ENCODE results near the gene SLC39A11. TPM values are rescaled to one million over a fixed set of nuclear protein-coding genes. Genes with fewer than 3 reads are reported as not detected.

Gene SLC39A11
- total and polyA plus RNA-seq, 2 of the 13 experiments (the other 11 are each of a cell fraction or from before 2014, with no cell fraction given): 17.2 to 31.5 TPM

DNA sequence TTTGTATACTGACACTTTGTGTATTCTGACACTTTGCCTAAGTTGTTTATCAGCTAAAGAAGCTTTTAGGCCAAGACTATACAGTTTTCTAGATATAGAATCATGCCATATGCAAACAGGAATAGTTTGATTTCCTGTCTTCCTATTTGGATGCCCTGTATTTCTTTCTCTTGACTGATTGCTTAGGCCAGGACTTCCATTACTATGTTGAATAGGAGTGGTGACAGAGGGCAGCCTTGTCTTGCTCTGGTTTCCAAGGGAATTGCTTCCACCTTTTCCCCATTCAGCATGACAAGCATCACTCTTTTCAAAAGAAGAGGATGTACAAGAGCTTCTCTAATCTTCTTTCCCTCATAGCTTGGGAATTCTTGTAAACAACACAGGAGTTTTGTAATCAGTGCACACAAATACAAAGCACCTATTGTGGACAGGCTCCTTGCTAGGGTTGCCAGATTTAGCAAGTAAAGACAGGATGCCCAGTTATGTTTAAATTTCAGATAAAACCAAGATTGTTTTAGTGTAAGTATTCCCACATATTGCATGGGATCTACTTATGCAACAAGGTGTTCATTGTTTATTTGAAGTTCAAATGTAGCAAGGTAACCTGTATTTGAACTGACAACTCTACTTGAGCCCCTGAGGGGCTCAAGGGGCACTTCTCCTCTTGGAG is 233.5 kb downstream of the SLC39A11 start (continued):
- TF ChIP-seq ATF3 (CRISPR knock-in tag; IDR thresholded peaks at IDR 0.05) (no peak), NFKB2 (CRISPR knock-in tag; IDR thresholded peaks at IDR 0.05; ENCODE audit: borderline replicate concordance) (no peak), ZNF318 (CRISPR knock-in tag; IDR thresholded peaks at IDR 0.05) (no peak), ZC3H4 (CRISPR knock-in tag; IDR thresholded peaks at IDR 0.05; ENCODE audit: borderline replicate concordance) (no peak), ZNF121 (CRISPR knock-in tag; IDR thresholded peaks at IDR 0.05) (no peak), SATB2 (CRISPR knock-in tag; IDR thresholded peaks at IDR 0.05) (no peak), POLR2AphosphoS2 (IDR thresholded peaks at IDR 0.05; ENCODE audit: low read depth, low read length) (no peak), PAWR (CRISPR knock-in tag; IDR thresholded peaks at IDR 0.05; ENCODE audit: borderline replicate concordance) (no peak), ZNF672 (CRISPR knock-in tag; IDR thresholded peaks at IDR 0.05) (no peak), KDM1A (CRISPR knock-in tag; IDR thresholded peaks at IDR 0.05) (peak; percentile 79; the same call in 1 of the 2 replicates), HNRNPLL (IDR thresholded peaks at IDR 0.05; ENCODE audit: low read depth, low read length, poor library complexity, severe bottlenecking) (no peak), MIER2 (CRISPR knock-in tag; IDR thresholded peaks at IDR 0.05) (no peak), ZNF75D (CRISPR knock-in tag; IDR thresholded peaks at IDR 0.05; ENCODE audit: borderline replicate concordance) (no peak), ZBTB49 (CRISPR knock-in tag; IDR thresholded peaks at IDR 0.05; ENCODE audit: borderline replicate concordance) (no peak), ZNF260 (CRISPR knock-in tag; IDR thresholded peaks at IDR 0.05; ENCODE audit: borderline replicate concordance, low read depth) (no peak), ZNF530 (CRISPR knock-in tag; IDR thresholded peaks at IDR 0.05; ENCODE audit: low read depth) (no peak), KDM2A (CRISPR knock-in tag; IDR thresholded peaks at IDR 0.05; ENCODE audit: borderline replicate concordance, low read depth) (no peak), HMG20A (CRISPR knock-in tag; IDR thresholded peaks at IDR 0.05; ENCODE audit: borderline replicate concordance) (peak; percentile 76; the same call in 1 of the 2 replicates), CAMTA2 (CRISPR knock-in tag; IDR thresholded peaks at IDR 0.05; ENCODE audit: borderline replicate concordance) (no peak), ZMYM2 (CRISPR knock-in tag; IDR thresholded peaks at IDR 0.05) (peak; percentile 67; the same call in 1 of the 2 replicates)

Measured in HepG2 (cell line).